Naive thymus-derived CD8-positive, alpha-beta T cell (primary cell): ENCODE data around the gene PSAP. TPM values are rescaled to one million over a fixed set of nuclear protein-coding genes. Genes with fewer than 3 reads are reported as not detected.

Experiments used
- ATAC-seq, 2 donors: fragments of 150-1000 bp; cut with Tn5 transposase in 1 of 2; sonication (Bioruptor Pico), chemical (Tn5 transposase) in 1 of 2; 1 replicate in 1 of 2; 2 replicates in 1 of 2; pipeline ENCODE4 v1.10.0; 2021; ENCODE audit warnings: mild to moderate bottlenecking in 2 of 2, moderate library complexity in 2 of 2
- POLR2A ChIA-PET: fragments of 350-600 bp; sonication (Branson Sonifier 250); formaldehyde crosslinking; loops from one replicate; lab custom pipeline; 2021; ENCODE audit warnings: antibody characterized with exemption; lab: Charles Lee
- DNase-seq, 10 donors: peaks; one replicate each; pipeline versions ENCODE4 v3.0.0 to v3.0.0-alpha.2; 2020 to 2022
- H3K27ac Mint-ChIP-seq, 10 donors: one replicate each; pipeline ENCODE4 v1.8.0; 2020 to 2022; ENCODE audit warnings: mild to moderate bottlenecking in 10 of 10, mixed read lengths in 10 of 10, moderate library complexity in 4 of 10, inconsistent platforms in 1 of 10
- H3K27me3 Mint-ChIP-seq, 5 donors: one replicate each; pipeline ENCODE4 v1.8.0; 2021 to 2022; ENCODE audit warnings: mixed read lengths in 5 of 5
- H3K36me3 Mint-ChIP-seq, 3 donors: one replicate each; pipeline ENCODE4 v1.8.0; 2020 to 2022; ENCODE audit warnings: mixed read lengths in 3 of 3, mild to moderate bottlenecking in 2 of 3, inconsistent platforms in 1 of 3
- H3K4me1 Mint-ChIP-seq, 4 donors: one replicate each; pipeline ENCODE4 v1.8.0; 2021 to 2022; ENCODE audit warnings: mixed read lengths in 4 of 4
- H3K4me3 Mint-ChIP-seq, 10 donors: one replicate each; pipeline ENCODE4 v1.8.0; 2020 to 2022; ENCODE audit warnings: mild to moderate bottlenecking in 10 of 10, mixed read lengths in 10 of 10, moderate library complexity in 6 of 10, inconsistent platforms in 1 of 10
- H3K9me3 Mint-ChIP-seq, 9 donors: one replicate each; pipeline ENCODE4 v1.8.0; 2020 to 2022; ENCODE audit warnings: mixed read lengths in 9 of 9, mild to moderate bottlenecking in 3 of 9, inconsistent platforms in 1 of 9, moderate library complexity in 1 of 9
- polyA plus RNA-seq, 3 donors: library from polyadenylated mRNA; unstranded; fragments of 300-500 nt; fragmentation: Illumina TruSeq; gene quantifications; one replicate each; pipeline ENCODE4 v1.2.3, GENCODE V29; 2021
- total RNA-seq, 8 experiments: library from RNA in 2 of 8; stranded (reverse) in 2 of 8; gene quantifications; one replicate each; pipeline ENCODE4 v1.2.3 and lab custom pipeline; 2021 to 2026

The PSAP gene
- total and polyA plus RNA-seq, 5 experiments from 2014 or later, result 203 to 442 (median 389) TPM

GRCh38 chr10:71798308-71798624 is 52.8 kb downstream of the PSAP start:
- DNase-seq, result no peak
- no peak for ATAC-seq
- Mint-ChIP-seq H3K27me3 (peaks cover 0 to 2% (median 0%) of the 10 kb centered on the region in 5 donors), H3K9me3 (no peaks in the 10 kb centered on the region), H3K4me1 (peaks cover 19 to 33% (median 24%) of the 10 kb centered on the region in 4 donors), H3K4me3 (no peak overlapping the region), H3K36me3 (peaks cover 0 to 13% (median 2%) of the 10 kb centered on the region in 3 donors), H3K27ac (no peak overlapping the region)
- POLR2A ChIA-PET, result no interaction called here

GRCh38 chr10:71797533-71798307 is 53.3 kb downstream of the PSAP start:
- Mint-ChIP-seq H3K27me3 (peaks cover 0 to 2% (median 0%) of the 10 kb centered on the region in 5 donors), H3K9me3 (no peaks in the 10 kb centered on the region), H3K4me3 (peak overlapping the region in 7 of 10 donors; percentile 16 to 57 (median 46)), H3K4me1 (peaks cover 19 to 33% (median 24%) of the 10 kb centered on the region in 4 donors), H3K27ac (peak overlapping the region in 3 of 10 donors; percentile 35 to 72 (median 60)), H3K36me3 (peaks cover 0 to 16% (median 2%) of the 10 kb centered on the region in 3 donors)
- ATAC-seq (peak; percentile 86 to 97), DNase-seq (peak in 4 of 10 donors; percentile 36 to 57 (median 47))
- POLR2A ChIA-PET, result interaction anchor here (1.1 kb wide), 1 partner anchor 46 kb away, joined by 3 read pairs; no protein-coding TSS in a partner anchor

- no peak for ATAC-seq
- peaks cover 19 to 33% (median 24%) of the 10 kb centered on the region in 4 donors for H3K4me1 Mint-ChIP-seq
- POLR2A ChIA-PET, result interaction anchor here (1.1 to 1.8 kb wide), 2 partner anchors 24 to 45 kb away, joined by 3 to 5 read pairs; partner anchors contain the start of gene VSIR
- peak overlapping the region in 7 of 10 donors; percentile 16 to 57 (median 46) for H3K4me3 Mint-ChIP-seq
- no peak for DNase-seq
- H3K9me3 Mint-ChIP-seq, result no peaks in the 10 kb centered on the region
- peaks cover 0 to 16% (median 2%) of the 10 kb centered on the region in 3 donors for H3K36me3 Mint-ChIP-seq
- peaks cover 0 to 2% (median 0%) of the 10 kb centered on the region in 5 donors for H3K27me3 Mint-ChIP-seq
- H3K27ac Mint-ChIP-seq, result peak overlapping the region in 4 of 10 donors; percentile 25 to 82 (median 54)
These were observed 54.2 kb downstream of the PSAP start for GRCh38 chr10:71796749-71797405.

GRCh38 chr10:71795248-71795647 is 55.8 kb downstream of the PSAP start:
- H3K4me3 Mint-ChIP-seq, result no peak overlapping the region
- no peaks in the 10 kb centered on the region for H3K9me3 Mint-ChIP-seq
- peaks cover 22 to 37% (median 33%) of the 10 kb centered on the region in 4 donors for H3K4me1 Mint-ChIP-seq
- DNase-seq, result no peak
- no peak for ATAC-seq
- H3K27ac Mint-ChIP-seq, result peak overlapping the region in 1 of 10 donors; percentile 53
- H3K27me3 Mint-ChIP-seq, result peaks cover 0 to 2% (median 0%) of the 10 kb centered on the region in 5 donors
- peaks cover 0 to 14% (median 2%) of the 10 kb centered on the region in 3 donors for H3K36me3 Mint-ChIP-seq
- POLR2A ChIA-PET, result interaction anchor here (1.8 kb wide), 1 partner anchor 22 kb away, joined by 5 read pairs; the partner anchor contains the start of gene VSIR

GRCh38 chr10:71790749-71791440 is 60.2 kb downstream of the PSAP start:
- H3K27me3 Mint-ChIP-seq, result peaks cover 0 to 2% (median 0%) of the 10 kb centered on the region in 5 donors
- POLR2A ChIA-PET, result no interaction called here
- H3K9me3 Mint-ChIP-seq, result no peaks in the 10 kb centered on the region
- H3K27ac Mint-ChIP-seq, result peak overlapping the region in 3 of 10 donors; percentile 24 to 65 (median 47)
- H3K36me3 Mint-ChIP-seq, result peaks cover 0 to 16% (median 2%) of the 10 kb centered on the region in 3 donors
- peak overlapping the region in 4 of 10 donors; percentile 4 to 45 (median 14) for H3K4me3 Mint-ChIP-seq
- no peak for DNase-seq
- ATAC-seq, result no peak
- H3K4me1 Mint-ChIP-seq, result peaks cover 11 to 16% (median 14%) of the 10 kb centered on the region in 4 donors

GRCh38 chr10:71789871-71790270 is 61.2 kb downstream of the PSAP start:
- ATAC-seq, result no peak
- POLR2A ChIA-PET, result no interaction called here
- peaks cover 0 to 16% (median 0%) of the 10 kb centered on the region in 3 donors for H3K36me3 Mint-ChIP-seq
- no peak for DNase-seq
- H3K4me3 Mint-ChIP-seq, result no peak overlapping the region
- no peak overlapping the region for H3K27ac Mint-ChIP-seq
- peaks cover 7 to 11% (median 10%) of the 10 kb centered on the region in 4 donors for H3K4me1 Mint-ChIP-seq
- no peaks in the 10 kb centered on the region for H3K27me3 Mint-ChIP-seq
- no peaks in the 10 kb centered on the region for H3K9me3 Mint-ChIP-seq

GRCh38 chr10:71788954-71789353 is 62.1 kb downstream of the PSAP start:
- no peak for DNase-seq
- ATAC-seq, result no peak
- Mint-ChIP-seq H3K36me3 (peaks cover 0 to 10% (median 0%) of the 10 kb centered on the region in 3 donors), H3K27ac (no peak overlapping the region), H3K27me3 (no peaks in the 10 kb centered on the region), H3K9me3 (no peaks in the 10 kb centered on the region), H3K4me3 (no peak overlapping the region), H3K4me1 (peaks cover 7 to 16% (median 10%) of the 10 kb centered on the region in 4 donors)
- POLR2A ChIA-PET, result no interaction called here

- no peaks in the 10 kb centered on the region for H3K9me3 Mint-ChIP-seq
- no peak overlapping the region for H3K4me3 Mint-ChIP-seq
- peak overlapping the region in 1 of 10 donors; percentile 62 for H3K27ac Mint-ChIP-seq
These were observed 66.3 kb downstream of the PSAP start for GRCh38 chr10:71784679-71785272.

GRCh38 chr10:71783917-71784678 is 67.0 kb downstream of the PSAP start:
- Mint-ChIP-seq H3K27ac (no peak overlapping the region), H3K9me3 (no peaks in the 10 kb centered on the region), H3K36me3 (peaks cover 0 to 2% (median 0%) of the 10 kb centered on the region in 3 donors), H3K4me3 (no peak overlapping the region), H3K4me1 (peaks cover 11 to 31% (median 16%) of the 10 kb centered on the region in 4 donors), H3K27me3 (no peaks in the 10 kb centered on the region)
- DNase-seq, result no peak
- no peak for ATAC-seq
- POLR2A ChIA-PET, result interaction anchor here (1.5 to 2.4 kb wide), 2 partner anchors 11 to 32 kb away, joined by 5 to 13 read pairs; partner anchors contain the start of gene VSIR

More at GRCh38 chr10:71784679-71785272, 66.3 kb downstream of the PSAP start:
- Mint-ChIP-seq H3K27me3 (no peaks in the 10 kb centered on the region), H3K36me3 (peaks cover 0 to 2% (median 0%) of the 10 kb centered on the region in 3 donors), H3K4me1 (peaks cover 9 to 25% (median 14%) of the 10 kb centered on the region in 4 donors)
- POLR2A ChIA-PET, result interaction anchor here (1.5 to 2.4 kb wide), 2 partner anchors 12 to 32 kb away, joined by 5 to 13 read pairs; partner anchors contain the start of gene VSIR
- DNase-seq (no peak), ATAC-seq (no peak)

- no peak for ATAC-seq
- Mint-ChIP-seq H3K4me1 (peaks cover 11 to 34% (median 18%) of the 10 kb centered on the region in 4 donors), H3K9me3 (no peaks in the 10 kb centered on the region), H3K36me3 (no peaks in the 10 kb centered on the region), H3K4me3 (peak overlapping the region in 1 of 10 donors; percentile 11), H3K27ac (peak overlapping the region in 4 of 10 donors; percentile 21 to 74 (median 28)), H3K27me3 (no peaks in the 10 kb centered on the region)
- no peak for DNase-seq
- POLR2A ChIA-PET, result interaction anchor here (1.5 to 2.4 kb wide), 2 partner anchors 10 to 31 kb away, joined by 5 to 13 read pairs; partner anchors contain the start of gene VSIR
These were observed 68.0 kb downstream of the PSAP start for GRCh38 chr10:71782917-71783490.
